Measurements from ENCODE around the gene DHX8. TPM values are rescaled to one million over a fixed set of nuclear protein-coding genes. Genes with fewer than 3 reads are reported as not detected.

DHX8 gene
- total and polyA plus RNA-seq, 2 experiments from 2014 or later: 33.1 to 34.4 TPM

DNA sequence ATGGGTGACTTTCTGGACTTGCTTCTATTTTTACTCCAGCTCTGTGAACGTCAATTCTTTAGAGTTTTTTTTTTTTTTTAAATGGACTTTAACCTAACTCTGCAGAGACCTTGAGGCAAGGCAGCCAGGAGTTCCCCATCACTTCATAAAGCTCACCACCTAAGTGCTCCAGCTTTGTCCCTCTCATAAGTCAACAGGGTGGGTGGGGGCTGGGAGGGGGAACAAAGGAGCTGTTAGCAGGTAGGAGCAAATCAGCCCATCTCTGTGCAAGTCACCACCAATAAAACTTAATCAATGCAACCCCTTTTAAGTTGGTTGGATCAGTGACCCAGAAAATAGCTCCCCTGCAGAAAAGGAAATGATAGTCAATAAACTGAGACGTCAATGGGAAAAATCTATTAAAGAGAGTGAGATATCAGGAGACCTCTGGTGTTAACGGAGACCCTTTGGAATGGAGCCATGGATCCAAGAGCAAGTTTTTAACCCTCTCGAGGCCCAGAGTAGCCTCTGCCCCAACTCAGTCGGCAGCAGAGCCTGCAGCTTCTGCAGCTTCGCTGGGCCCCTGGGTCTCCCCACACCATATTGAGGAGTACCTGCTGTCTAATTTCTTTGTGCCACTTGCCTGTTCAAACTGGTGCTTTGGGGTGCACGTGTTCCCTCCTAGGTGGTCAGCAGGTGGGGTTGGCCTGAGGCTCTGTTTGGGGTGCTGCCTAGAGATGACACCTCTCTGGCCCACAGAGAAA, 90.0 kb downstream of the DHX8 start:
- Histone ChIP-seq H3K9me2 (ENCODE audit: insufficient read depth) (no peaks in the 10 kb centered on the region), H3K9me3 (ENCODE audit: low read depth) (no peaks in the 10 kb centered on the region), H3K9ac (no peak overlapping the region), H3K79me2 (ENCODE audit: insufficient read depth) (no peaks in the 10 kb centered on the region), H3K27me3 (replicated peaks; ENCODE audit: insufficient read depth) (no peaks in the 10 kb centered on the region), H2AFZ (no peak overlapping the region), H3K27ac (no peak overlapping the region), H4K20me1 (ENCODE audit: insufficient read depth) (no peaks in the 10 kb centered on the region), H3K4me2 (ENCODE audit: unreplicated experiment) (no peak overlapping the region), H3K4me1 (ENCODE audit: insufficient read depth) (peaks cover 13% of the 10 kb centered on the region), H3K4me3 (no peak overlapping the region), H3F3A (ENCODE audit: insufficient read depth) (peaks cover 16% of the 10 kb centered on the region), H3K36me3 (ENCODE audit: low read depth) (no peaks in the 10 kb centered on the region)
- in situ Hi-C loops (cut with MboI): no loop called here
- no peak for TF ChIP-seq EZH2 (IDR thresholded peaks at IDR 0.05; ENCODE audit: insufficient read depth, poor library complexity, severe bottlenecking)
- TF ChIP-seq EZH2phosphoT487 (IDR thresholded peaks at IDR 0.05; ENCODE audit: insufficient read depth, low read depth): no peak
- 33 to 38% methylated on average over 7 of the region's 7 CpGs for WGBS, 2 experiments (ENCODE audit: low coverage in 1 of 2, low lambda C conversion rate in 2 of 2, missing lambda C conversion rate in 2 of 2)
- DNase-seq: no peak

DNA sequence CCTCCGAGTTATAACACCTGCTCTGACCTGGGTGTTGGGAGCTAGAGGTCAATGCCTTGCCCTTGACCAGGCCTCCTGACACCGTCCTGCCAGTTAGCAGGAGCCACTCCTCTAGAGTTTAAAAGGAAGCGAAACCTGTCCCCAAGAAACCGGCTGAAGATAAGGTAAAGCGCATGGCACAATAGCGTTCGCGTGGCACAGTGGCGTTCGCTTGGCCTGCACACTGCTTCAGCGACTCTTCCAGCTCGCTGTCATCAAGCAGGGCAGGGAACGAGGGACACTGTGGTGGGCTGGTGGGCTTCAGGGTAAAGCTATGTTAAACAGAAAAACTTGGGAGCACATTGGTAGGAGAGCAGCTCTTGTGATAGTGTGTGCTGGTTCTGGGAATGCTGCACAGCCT, 90.6 kb downstream of the DHX8 start:
- Histone ChIP-seq H3K79me2 (ENCODE audit: insufficient read depth) (no peaks in the 10 kb centered on the region), H3F3A (ENCODE audit: insufficient read depth) (peaks cover 13% of the 10 kb centered on the region), H3K27ac (no peak overlapping the region), H2AFZ (no peak overlapping the region), H3K4me3 (no peak overlapping the region), H4K20me1 (ENCODE audit: insufficient read depth) (no peaks in the 10 kb centered on the region), H3K36me3 (ENCODE audit: low read depth) (no peaks in the 10 kb centered on the region), H3K9ac (no peak overlapping the region), H3K4me1 (ENCODE audit: insufficient read depth) (peaks cover 19% of the 10 kb centered on the region), H3K9me2 (ENCODE audit: insufficient read depth) (no peaks in the 10 kb centered on the region), H3K27me3 (replicated peaks; ENCODE audit: insufficient read depth) (no peaks in the 10 kb centered on the region), H3K4me2 (ENCODE audit: unreplicated experiment) (no peak overlapping the region), H3K9me3 (ENCODE audit: low read depth) (no peaks in the 10 kb centered on the region)
- TF ChIP-seq EZH2phosphoT487 (IDR thresholded peaks at IDR 0.05; ENCODE audit: insufficient read depth, low read depth): no peak
- TF ChIP-seq EZH2 (IDR thresholded peaks at IDR 0.05; ENCODE audit: insufficient read depth, poor library complexity, severe bottlenecking): no peak
- in situ Hi-C loops (cut with MboI): no loop called here
- DNase-seq: no peak
- 68 to 79% methylated on average over 13 of the region's 13 CpGs for WGBS, 2 experiments (ENCODE audit: low coverage in 1 of 2, low lambda C conversion rate in 2 of 2, missing lambda C conversion rate in 2 of 2)

DNA sequence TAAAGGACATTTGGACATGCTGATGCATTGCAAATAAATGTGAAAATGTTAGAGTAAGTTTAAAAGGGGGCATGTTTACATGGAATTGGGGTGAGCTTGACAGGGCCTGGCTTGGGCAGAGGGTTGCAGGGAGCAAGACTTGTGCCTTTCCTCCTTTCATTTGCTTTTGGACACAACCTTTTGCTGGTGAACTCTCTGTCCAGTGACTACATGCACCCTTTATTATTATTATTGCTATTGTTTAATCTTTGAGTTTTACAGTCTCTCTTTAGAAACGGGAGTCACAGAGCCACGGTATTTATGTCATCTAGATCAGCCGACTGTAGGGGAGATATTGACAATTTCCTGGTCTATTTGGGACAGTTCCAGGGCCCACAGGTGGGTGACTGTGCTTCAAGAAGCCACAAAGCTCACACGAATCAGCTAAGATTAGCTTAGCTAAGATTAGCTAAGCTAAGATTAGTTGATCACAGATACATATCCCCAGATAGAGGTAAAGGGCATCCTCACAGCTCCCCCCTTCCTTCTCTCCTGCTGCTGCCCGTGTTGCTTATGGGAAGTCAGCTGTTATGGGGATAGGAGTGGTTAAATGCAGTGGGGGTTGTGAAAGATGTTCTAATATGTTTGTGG, 91.2 kb downstream of the DHX8 start:
- Histone ChIP-seq H3K36me3 (ENCODE audit: low read depth) (no peaks in the 10 kb centered on the region), H3K4me3 (no peak overlapping the region), H3K4me2 (ENCODE audit: unreplicated experiment) (no peak overlapping the region), H3K27me3 (replicated peaks; ENCODE audit: insufficient read depth) (no peaks in the 10 kb centered on the region), H3K79me2 (ENCODE audit: insufficient read depth) (no peaks in the 10 kb centered on the region), H2AFZ (no peak overlapping the region), H4K20me1 (ENCODE audit: insufficient read depth) (no peaks in the 10 kb centered on the region), H3K9ac (no peak overlapping the region), H3K4me1 (ENCODE audit: insufficient read depth) (peaks cover 24% of the 10 kb centered on the region), H3K9me3 (ENCODE audit: low read depth) (no peaks in the 10 kb centered on the region), H3F3A (ENCODE audit: insufficient read depth) (peaks cover 10% of the 10 kb centered on the region), H3K9me2 (ENCODE audit: insufficient read depth) (no peaks in the 10 kb centered on the region), H3K27ac (no peak overlapping the region)
- WGBS, 2 experiments (ENCODE audit: low coverage in 1 of 2, low lambda C conversion rate in 2 of 2, missing lambda C conversion rate in 2 of 2): 37 to 39% methylated on average over 5 of the region's 5 CpGs
- no peak for DNase-seq
- in situ Hi-C loops (cut with MboI): loop anchor here (5.0 kb wide), 1 partner anchor 97 kb away; no protein-coding TSS in a partner anchor
- TF ChIP-seq EZH2 (IDR thresholded peaks at IDR 0.05; ENCODE audit: insufficient read depth, poor library complexity, severe bottlenecking): no peak
- no peak for TF ChIP-seq EZH2phosphoT487 (IDR thresholded peaks at IDR 0.05; ENCODE audit: insufficient read depth, low read depth)

MicroRNAs within 50 kb of the gene (microRNA counts, 767-probe panel; counts per million panel counts)
- microRNA hsa-miR-2117: 447 counts per million, percentile 86 among the panel's probes with 10 or more counts

Small RNA genes within 50 kb of the gene (small RNA-seq; reads per million reads assigned to genes)
- gene RNU6-406P (ENCODE audit: low read depth, low replicate concordance) (not detected), gene RNU6-971P (ENCODE audit: low read depth, low replicate concordance) (not detected)

Other genes with a start within 250 kb of the DHX8 start
- not detected in 2 replicates for gene RNU2-1, start 250.0 kb upstream of the DHX8 start, total RNA-seq (2014; rRNA removed; shearing (Covaris generic))
- 3.7 and 5.0 TPM in 2 replicates for gene RNU2-1, start 250.0 kb upstream of the DHX8 start, polyA plus RNA-seq (2016; fragmentation: Nextera tagmentation; extraction: Ambion mirVana)
- 23.0 and 27.8 TPM in 2 replicates for gene ARL4D, start 85.0 kb upstream of the DHX8 start, total RNA-seq (2014; rRNA removed; shearing (Covaris generic))
- gene ARL4D, start 85.0 kb upstream of the DHX8 start, polyA plus RNA-seq (2016; fragmentation: Nextera tagmentation; extraction: Ambion mirVana): 49.4 and 50.4 TPM in 2 replicates
- 2.1 and 3.5 TPM in 2 replicates for gene ETV4, start 62.4 kb downstream of the DHX8 start, total RNA-seq (2014; rRNA removed; shearing (Covaris generic))
- 2.6 and 2.8 TPM in 2 replicates for gene ETV4, start 62.4 kb downstream of the DHX8 start, polyA plus RNA-seq (2016; fragmentation: Nextera tagmentation; extraction: Ambion mirVana)
- gene MEOX1, start 177.9 kb downstream of the DHX8 start, total RNA-seq (2014; rRNA removed; shearing (Covaris generic)): not detected in 2 replicates
- gene MEOX1, start 177.9 kb downstream of the DHX8 start, polyA plus RNA-seq (2016; fragmentation: Nextera tagmentation; extraction: Ambion mirVana): not detected in 2 replicates